PC-9 (cell line): ENCODE measurements around the gene GNB3. TPM values are rescaled to one million over a fixed set of nuclear protein-coding genes. Genes with fewer than 3 reads are reported as not detected.

Source experiments
- BruUV-seq: library from RNA; stranded (reverse); fragments of 400-500 nt; replicated peaks from 2 replicates; lab custom pipeline; 2021; lab: Mats Ljungman, UMichigan
- CTCF ChIA-PET: fragments of 300-600 bp; sonication (Branson Sonifier 250); formaldehyde crosslinking; loops from one replicate; lab custom pipeline; 2022; ENCODE audit warnings: antibody characterized with exemption; lab: Charles Lee
- POLR2A ChIA-PET: fragments of 300-600 bp; sonication (Branson Sonifier 250); formaldehyde crosslinking; loops from one replicate; lab custom pipeline; 2022; ENCODE audit warnings: antibody characterized with exemption; ENCODE audit not compliant: unreplicated experiment; lab: Charles Lee
- DNase-seq, 2 experiments: peaks; one replicate each; pipeline versions ENCODE4 v3.0.0 to v3.0.0-alpha.2; 2015 to 2022; ENCODE audit warnings: mixed read lengths in 1 of 2
- H2AFZ ChIP-seq: fragments of 200-600 bp; sonication (generic); 2 replicates; pipeline ENCODE4 v1.8.1; 2017; ENCODE audit warnings: antibody characterized with exemption
- H3F3A ChIP-seq: fragments of 200-600 bp; sonication (generic); 2 replicates; pipeline ENCODE4 v1.8.1; 2017; ENCODE audit warnings: antibody characterized with exemption, mild to moderate bottlenecking, low read depth; ENCODE audit not compliant: insufficient read depth
- H3K27ac ChIP-seq: fragments of 200-600 bp; sonication (generic); 2 replicates; pipeline ENCODE4 v1.6.1; 2016; ENCODE audit warnings: mixed run types
- H3K27me3 ChIP-seq: fragments of 200-600 bp; sonication (generic); 2 replicates; pipeline ENCODE4 v1.6.1; 2016; ENCODE audit warnings: low read depth, mixed run types; ENCODE audit not compliant: insufficient read depth
- H3K36me3 ChIP-seq: fragments of 200-600 bp; sonication (generic); 2 replicates; pipeline ENCODE4 v1.6.1; 2016; ENCODE audit warnings: low read depth, mixed run types
- H3K4me1 ChIP-seq: fragments of 200-600 bp; sonication (generic); replicated peaks from 2 replicates; pipeline ENCODE4 v1.6.1; 2016; ENCODE audit warnings: mixed run types; ENCODE audit not compliant: insufficient read depth
- H3K4me2 ChIP-seq: fragments of 200-600 bp; sonication (generic); 2 replicates; pipeline ENCODE4 v1.6.1; 2017; ENCODE audit warnings: mixed run types
- H3K4me3 ChIP-seq: fragments of 200-600 bp; sonication (generic); 2 replicates; pipeline ENCODE4 v1.6.1; 2016; ENCODE audit warnings: mixed run types
- H3K79me2 ChIP-seq: fragments of 200-600 bp; sonication (generic); 2 replicates; pipeline ENCODE4 v1.6.1; 2017; ENCODE audit warnings: low read depth, mixed run types
- H3K9me2 ChIP-seq: fragments of 200-600 bp; sonication (generic); 2 replicates; pipeline ENCODE4 v1.8.1; 2017; ENCODE audit warnings: mild to moderate bottlenecking; ENCODE audit not compliant: insufficient read depth
- H3K9me3 ChIP-seq: fragments of 200-600 bp; sonication (generic); 2 replicates; pipeline ENCODE4 v1.8.1; 2016; ENCODE audit warnings: low read depth; ENCODE audit not compliant: insufficient read depth
- H4K20me1 ChIP-seq: fragments of 200-600 bp; sonication (generic); 2 replicates; pipeline ENCODE4 v1.8.1; 2017; ENCODE audit not compliant: insufficient read depth
- CTCF ChIP-seq: fragments of 200-600 bp; sonication (generic); conservative IDR thresholded peaks from 2 replicates; pipeline ENCODE4 v1.6.1; 2017; ENCODE audit warnings: mixed run types, antibody characterized with exemption, mild to moderate bottlenecking, moderate library complexity
- EZH2 ChIP-seq: fragments of 200-600 bp; sonication (generic); IDR thresholded peaks from 2 replicates; pipeline ENCODE4 v1.8.0; 2017; ENCODE audit warnings: antibody characterized with exemption, low read depth
- intact Hi-C: fragments of 100-400 bp; cut with micrococcal nuclease; formaldehyde crosslinking; loops from one replicate; pipeline ENCODE4 v1.10.0; 2022; ENCODE audit not compliant: unreplicated experiment
- total RNA-seq: library from RNA; stranded (reverse); gene quantifications from 2 replicates; pipeline ENCODE4 v1.2.3, GENCODE V29; 2021

The GNB3 gene
- total RNA-seq, 1 experiment from 2014 or later: not detected

- no peak overlapping the region for H2AFZ ChIP-seq
- no peaks in the 10 kb centered on the region for H3K36me3 ChIP-seq
- H3K9me2 ChIP-seq: no peaks in the 10 kb centered on the region
- no peaks in the 10 kb centered on the region for H3K4me1 ChIP-seq
- BruUV-seq: no TSS peak
- no peaks in the 10 kb centered on the region for H3K9me3 ChIP-seq
- intact Hi-C loops: no loop called here
- H3K4me2 ChIP-seq: no peak overlapping the region
- no peak overlapping the region for H3K27ac ChIP-seq
- no peaks in the 10 kb centered on the region for H3K79me2 ChIP-seq
- ChIA-PET CTCF (interaction anchor here (0.6 to 0.7 kb wide), 2 partner anchors 64 to 299 kb away, joined by 3 to 7 read pairs; no protein-coding TSS in a partner anchor), POLR2A (interaction anchor here (0.6 kb wide), 1 partner anchor 20 kb away, joined by 4 read pairs; the partner anchor contains the start of gene CDCA3)
- H3K4me3 ChIP-seq: no peak overlapping the region
- H3K27me3 ChIP-seq: peaks cover 69% of the 10 kb centered on the region
- H3F3A ChIP-seq: no peaks in the 10 kb centered on the region
- H4K20me1 ChIP-seq: no peaks in the 10 kb centered on the region
- TF ChIP-seq CTCF (no peak), EZH2 (no peak)
- no peak for DNase-seq
Measured at GRCh38 chr12:6830999-6831398, 9.7 kb upstream of the GNB3 start.

GRCh38 chr12:6831450-6831995 lies 9.2 kb upstream of the GNB3 start:
- Histone ChIP-seq H4K20me1 (no peaks in the 10 kb centered on the region), H3K9me2 (no peaks in the 10 kb centered on the region), H2AFZ (no peak overlapping the region), H3K4me1 (no peaks in the 10 kb centered on the region), H3K9me3 (no peaks in the 10 kb centered on the region), H3K36me3 (no peaks in the 10 kb centered on the region), H3F3A (no peaks in the 10 kb centered on the region), H3K79me2 (no peaks in the 10 kb centered on the region), H3K27ac (no peak overlapping the region), H3K4me2 (no peak overlapping the region), H3K27me3 (peaks cover 63% of the 10 kb centered on the region), H3K4me3 (no peak overlapping the region)
- intact Hi-C loops: no loop called here
- no peak for DNase-seq
- TF ChIP-seq EZH2 (no peak), CTCF (no peak)
- CTCF ChIA-PET: interaction anchor here (0.6 to 0.7 kb wide), 2 partner anchors 140 to 299 kb away, joined by 6 to 7 read pairs; no protein-coding TSS in a partner anchor
- POLR2A ChIA-PET: interaction anchor here (0.5 kb wide), 1 partner anchor 23 kb away, joined by 3 read pairs; no protein-coding TSS in a partner anchor
- no TSS peak for BruUV-seq

GRCh38 chr12:6832125-6832524 lies 8.6 kb upstream of the GNB3 start:
- BruUV-seq: no TSS peak
- no peaks in the 10 kb centered on the region for H3K36me3 ChIP-seq
- no peaks in the 10 kb centered on the region for H4K20me1 ChIP-seq
- H3K4me2 ChIP-seq: no peak overlapping the region
- H3K27ac ChIP-seq: no peak overlapping the region
- no peaks in the 10 kb centered on the region for H3K9me2 ChIP-seq
- POLR2A ChIA-PET: interaction anchor here (0.5 to 0.6 kb wide), 2 partner anchors 24 to 300 kb away, joined by 3 to 6 read pairs; no protein-coding TSS in a partner anchor
- no peaks in the 10 kb centered on the region for H3K79me2 ChIP-seq
- intact Hi-C loops: no loop called here
- H3F3A ChIP-seq: no peaks in the 10 kb centered on the region
- no peaks in the 10 kb centered on the region for H3K4me1 ChIP-seq
- no peak for TF ChIP-seq EZH2
- TF ChIP-seq CTCF: no peak
- no peak overlapping the region for H2AFZ ChIP-seq
- no peak overlapping the region for H3K4me3 ChIP-seq
- no peaks in the 10 kb centered on the region for H3K9me3 ChIP-seq
- CTCF ChIA-PET: interaction anchor here (0.6 kb wide), 1 partner anchor 141 kb away, joined by 6 read pairs; no protein-coding TSS in a partner anchor
- DNase-seq: no peak
- H3K27me3 ChIP-seq: peaks cover 57% of the 10 kb centered on the region
